Heart left ventricle (tissue), 16 donors: ENCODE data around the gene CYP2S1. TPM values are rescaled to one million over a fixed set of nuclear protein-coding genes. Genes with fewer than 3 reads are reported as not detected.

Experiments used
- ATAC-seq, 4 donors: fragments of 200-7000 bp; cut with Tn5 transposase; one replicate each; pipeline ENCODE4 v1.9.1; 2020 to 2022; ENCODE audit warnings: moderate library complexity in 4 of 4, mild to moderate bottlenecking in 3 of 4, moderate number of reproducible peaks in 1 of 4
- DNase-seq, 5 donors: peaks; one replicate each; pipeline ENCODE4 v3.0.0-alpha.2; 2020
- H3K27ac ChIP-seq, 12 donors: fragments of 200-600 bp; sonication (generic) in 4 of 12; one replicate each; pipeline versions ENCODE4 v1.5.0 to v1.8.0; 2016 to 2022; ENCODE audit warnings: mild to moderate bottlenecking in 2 of 12
- H3K27me3 ChIP-seq, 9 donors: fragments of 200-600 bp; sonication (generic) in 2 of 9; one replicate each; pipeline versions ENCODE4 v1.5.1 to v1.8.0; 2016 to 2022; ENCODE audit warnings: mild to moderate bottlenecking in 3 of 9
- H3K36me3 ChIP-seq, 9 donors: fragments of 200-600 bp; sonication (generic) in 2 of 9; one replicate each; pipeline versions ENCODE4 v1.5.0 to v1.8.0; 2018 to 2022; ENCODE audit warnings: mild to moderate bottlenecking in 2 of 9
- H3K4me1 ChIP-seq, 12 donors: fragments of 200-600 bp; sonication (generic) in 4 of 12; one replicate each; pipeline versions ENCODE4 v1.5.0 to v1.8.0; 2016 to 2022; ENCODE audit warnings: mild to moderate bottlenecking in 3 of 12
- H3K4me3 ChIP-seq, 12 donors: fragments of 200-600 bp; sonication (generic) in 4 of 12; one replicate each; pipeline versions ENCODE4 v1.5.0 to v1.8.0; 2017 to 2022; ENCODE audit warnings: mild to moderate bottlenecking in 9 of 12, moderate library complexity in 4 of 12
- H3K9me3 ChIP-seq, 12 donors: fragments of 200-600 bp; sonication (generic) in 4 of 12; one replicate each; pipeline versions ENCODE4 v1.5.0 to v1.8.0; 2016 to 2022; ENCODE audit warnings: mild to moderate bottlenecking in 1 of 12
- POLR2A ChIP-seq, 2 donors: fragments of 450-650 bp; IDR thresholded peaks; one replicate each; pipeline ENCODE4 v1.6.1; 2017; ENCODE audit warnings: antibody characterized with exemption in 2 of 2, mild to moderate bottlenecking in 2 of 2, moderate library complexity in 2 of 2
- WGBS, 4 donors: extraction: QIAGEN DNeasy Blood & Tissue Kit in 2 of 4; methylation state at CpG; one replicate each; pipeline versions ENCODE4 v1.1.5 to v1.1.7; 2013 to 2018; 5-methylcytosine and 5-hydroxymethylcytosine counted together
- intact Hi-C, 10 donors: fragments of 100-400 bp; cut with DNase I; formaldehyde crosslinking; loops; one replicate each; pipeline versions ENCODE4 v1.11.1 to v1.14.2; 2022
- polyA plus RNA-seq, 2 donors: library from polyadenylated mRNA; stranded (reverse); fragments of 200-250 nt; gene quantifications; one replicate each; pipeline ENCODE4 v1.2.3, GENCODE V29; 2013
- total RNA-seq, 9 donors: library from RNA; depleted of rRNA in 2 of 9; stranded (reverse); fragments of >200 nt in 2 of 9; fragmentation: NEBNext Ultra II Directional in 3 of 9; extraction: Animal tissue kit (Norgen Biotek cat#: 25700) in 3 of 9; gene quantifications; one replicate each; pipeline versions ENCODE4 v1.1.0 to v1.2.4, GENCODE V29; 2016 to 2023
- TF ChIP-seq, protein P1 (sequence below), 12 donors: fragments of 200-600 bp; sonication (generic) in 4 of 12; IDR thresholded peaks; one replicate each; pipeline versions ENCODE4 v1.5.0 to v1.8.0; 2018 to 2022; ENCODE audit warnings: antibody characterized with exemption in 12 of 12, mild to moderate bottlenecking in 5 of 12
- donor health status: ischemic (EF 13 %, LVEDD 7.1; RV severe dilation, severe dysfunction).
- donor health status: healthy with polysubstance abuse.
- donor health status: DM: no; HTN: yes; CAD: no.
- donor health status: DM: no; HTN: no; CAD: no.
- donor health status: ischemic (EF 25% LVEDD 6.9; RV normal size, moderate dysfunction).
- donor health status: ischemic (EF 25% LVEDD 5.7; RV mildly dilated, moderate dysfunction).
- donor health status: healthy.
- donor health status: DM: yes; HTN: yes; CAD: no.
- donor health status: ischemic (EF 35%, LVEDD 5.7; RV mildly dilated, moderate dysfunction).
- donor health status: nonischemic (EF 11% LVEDD 7.7; RV severe dilation, severe dysfunction).
- donor health status: DM: yes; HTN: yes; CAD: no.
- donor health status: PGD.
- donor health status: ischemic (EF 29% LVEDD 5.4; RV normal size, mild dysfunction).
- donor health status: nonischemic (EF 23%, LVEDD 6.1; RV moderate dilation, normal function).

The CYP2S1 gene
- total and polyA plus RNA-seq, 11 donors, result 0.11 to 3.8 (median 0.35) TPM

DNA sequence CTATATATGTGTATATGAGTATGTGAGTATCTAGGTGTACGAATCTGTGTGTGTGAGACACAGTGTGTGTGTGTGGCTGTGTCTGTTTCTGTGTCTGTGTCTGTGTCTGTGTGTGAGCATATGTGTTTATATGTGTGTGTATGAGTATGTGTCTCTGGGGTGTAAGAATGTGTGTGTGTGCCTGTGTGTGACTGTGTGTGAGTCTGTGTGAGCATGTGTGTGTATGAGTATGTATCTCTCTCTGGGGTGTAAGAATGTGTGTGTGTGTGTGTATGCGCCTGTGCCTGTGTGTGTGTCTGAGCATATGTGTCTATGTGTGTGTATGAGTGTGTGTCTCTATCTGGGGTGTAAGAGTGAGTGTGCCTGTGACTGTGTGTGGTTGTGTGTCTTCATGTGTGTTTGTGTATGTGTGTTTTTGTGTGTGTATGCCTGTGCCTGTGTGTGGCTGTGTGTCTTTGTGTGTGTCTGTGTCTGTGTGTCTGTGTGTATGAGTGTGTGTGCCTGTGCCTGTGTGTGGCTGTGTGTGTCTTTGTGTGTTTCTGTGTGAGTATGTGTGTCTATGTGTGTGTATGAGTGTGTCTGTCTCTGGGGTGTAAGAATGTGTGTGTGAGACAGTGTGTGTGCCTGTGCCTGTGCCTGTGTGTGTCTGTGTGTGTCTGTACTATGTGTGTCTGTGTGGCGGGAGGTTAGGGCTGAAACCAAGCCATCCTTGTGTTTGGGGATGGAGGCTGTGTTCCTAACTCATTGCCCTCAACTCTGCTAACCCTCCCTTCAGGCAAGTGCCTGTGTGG, 37.2 kb downstream of the CYP2S1 start:
- TF ChIP-seq POLR2A (IDR thresholded peaks at IDR 0.05), result no peak
- TF ChIP-seq, protein P1, sequence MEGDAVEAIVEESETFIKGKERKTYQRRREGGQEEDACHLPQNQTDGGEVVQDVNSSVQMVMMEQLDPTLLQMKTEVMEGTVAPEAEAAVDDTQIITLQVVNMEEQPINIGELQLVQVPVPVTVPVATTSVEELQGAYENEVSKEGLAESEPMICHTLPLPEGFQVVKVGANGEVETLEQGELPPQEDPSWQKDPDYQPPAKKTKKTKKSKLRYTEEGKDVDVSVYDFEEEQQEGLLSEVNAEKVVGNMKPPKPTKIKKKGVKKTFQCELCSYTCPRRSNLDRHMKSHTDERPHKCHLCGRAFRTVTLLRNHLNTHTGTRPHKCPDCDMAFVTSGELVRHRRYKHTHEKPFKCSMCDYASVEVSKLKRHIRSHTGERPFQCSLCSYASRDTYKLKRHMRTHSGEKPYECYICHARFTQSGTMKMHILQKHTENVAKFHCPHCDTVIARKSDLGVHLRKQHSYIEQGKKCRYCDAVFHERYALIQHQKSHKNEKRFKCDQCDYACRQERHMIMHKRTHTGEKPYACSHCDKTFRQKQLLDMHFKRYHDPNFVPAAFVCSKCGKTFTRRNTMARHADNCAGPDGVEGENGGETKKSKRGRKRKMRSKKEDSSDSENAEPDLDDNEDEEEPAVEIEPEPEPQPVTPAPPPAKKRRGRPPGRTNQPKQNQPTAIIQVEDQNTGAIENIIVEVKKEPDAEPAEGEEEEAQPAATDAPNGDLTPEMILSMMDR (IDR thresholded peaks at IDR 0.05), result no peak
- no peak overlapping the region for H3K4me3 ChIP-seq
- intact Hi-C loops, result no loop called here
- WGBS, 4 donors, result 89 to 97% (median 93%) methylated on average over 3 of the region's 3 CpGs
- H3K36me3 ChIP-seq, result peaks cover 0 to 39% (median 3%) of the 10 kb centered on the region in 9 donors
- H3K27ac ChIP-seq, result no peak overlapping the region
- H3K9me3 ChIP-seq, result no peaks in the 10 kb centered on the region
- peaks cover 0 to 17% (median 0%) of the 10 kb centered on the region in 9 donors for H3K27me3 ChIP-seq
- H3K4me1 ChIP-seq, result peaks cover 0 to 31% (median 13%) of the 10 kb centered on the region in 12 donors
- no peak for ATAC-seq
- no peak for DNase-seq

GRCh38 chr19:41232686-41233085, 39.7 kb downstream of the CYP2S1 start:
- Histone ChIP-seq H3K4me1 (peaks cover 0 to 11% (median 0%) of the 10 kb centered on the region in 12 donors), H3K27ac (peak overlapping the region in 1 of 12 donors; percentile 75), H3K36me3 (peaks cover 0 to 63% (median 3%) of the 10 kb centered on the region in 9 donors), H3K9me3 (no peaks in the 10 kb centered on the region), H3K4me3 (no peak overlapping the region), H3K27me3 (peaks cover 0 to 7% (median 0%) of the 10 kb centered on the region in 9 donors)
- ATAC-seq (no peak), DNase-seq (no peak)
- intact Hi-C loops, result no loop called here
- TF ChIP-seq POLR2A (IDR thresholded peaks at IDR 0.05), result no peak
- TF ChIP-seq, protein P1 (IDR thresholded peaks at IDR 0.05), result no peak
- 85 to 99% (median 96%) methylated on average over 8 of the region's 8 CpGs for WGBS, 4 donors

GRCh38 chr19:41233748-41234240, 40.8 kb downstream of the CYP2S1 start:
- Histone ChIP-seq H3K27me3 (peaks cover 0 to 7% (median 0%) of the 10 kb centered on the region in 9 donors), H3K36me3 (peaks cover 0 to 74% (median 3%) of the 10 kb centered on the region in 9 donors), H3K4me1 (peaks cover 0 to 11% (median 0%) of the 10 kb centered on the region in 12 donors), H3K4me3 (no peak overlapping the region), H3K27ac (peak overlapping the region in 1 of 12 donors; percentile 75), H3K9me3 (no peaks in the 10 kb centered on the region)
- DNase-seq, result peak in 3 of 5 donors; percentile 39 to 50 (median 46)
- TF ChIP-seq, protein P1 (IDR thresholded peaks at IDR 0.05), result no peak
- no peak for TF ChIP-seq POLR2A (IDR thresholded peaks at IDR 0.05)
- ATAC-seq, result peak; percentile 34 to 80 (median 69)
- 64 to 82% (median 78%) methylated on average over 4 of the region's 4 CpGs for WGBS, 4 donors
- intact Hi-C loops, result no loop called here

DNA sequence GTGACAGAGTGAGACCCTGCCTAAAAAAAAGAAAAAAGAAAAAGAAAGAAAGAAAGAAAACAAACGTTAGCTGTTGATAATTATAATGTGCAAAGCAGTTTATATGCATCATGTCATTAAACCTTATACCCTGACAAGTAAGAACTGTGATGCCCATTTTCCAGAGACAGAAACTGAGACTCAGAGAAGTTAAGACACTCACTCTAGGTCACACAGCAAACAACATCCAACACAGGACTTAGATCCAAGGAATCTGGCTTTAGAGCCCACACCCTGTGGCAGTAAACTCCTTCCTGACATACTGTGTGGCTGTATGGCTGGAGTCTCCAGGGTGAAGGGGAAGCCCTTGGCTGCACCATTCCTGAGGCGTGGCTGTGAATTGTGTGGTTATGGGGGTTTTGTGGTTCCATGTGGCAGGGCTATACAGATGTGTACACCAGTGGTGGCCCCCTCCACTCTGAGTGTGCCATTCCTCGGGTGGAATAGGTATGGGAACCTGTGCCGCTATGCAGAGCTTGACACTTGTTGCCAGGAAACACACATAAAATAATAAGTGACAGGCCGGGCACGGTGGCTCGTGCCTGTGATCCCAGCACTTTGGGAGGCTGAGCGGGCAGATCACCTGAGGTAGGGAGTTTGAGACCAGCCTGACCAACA, 41.6 kb downstream of the CYP2S1 start:
- peak overlapping the region in 1 of 12 donors; percentile 75 for H3K27ac ChIP-seq
- peaks cover 0 to 11% (median 0%) of the 10 kb centered on the region in 12 donors for H3K4me1 ChIP-seq
- peaks cover 0 to under 1% (median 0%) of the 10 kb centered on the region in 9 donors for H3K27me3 ChIP-seq
- intact Hi-C loops, result no loop called here
- peaks cover 0 to 83% (median 7%) of the 10 kb centered on the region in 9 donors for H3K36me3 ChIP-seq
- ATAC-seq, result no peak
- no peak overlapping the region for H3K4me3 ChIP-seq
- DNase-seq, result peak in 1 of 5 donors; percentile 33
- H3K9me3 ChIP-seq, result no peaks in the 10 kb centered on the region
- TF ChIP-seq, protein P1 (IDR thresholded peaks at IDR 0.05), result no peak
- no peak for TF ChIP-seq POLR2A (IDR thresholded peaks at IDR 0.05)
- 82 to 87% (median 83%) methylated on average over 8 of the region's 8 CpGs for WGBS, 4 donors
